Mesenchymal stem cell (in vitro differentiated cells and primary cell): ENCODE data around the gene MAPK4.

Experiments
- DNase-seq: peaks from one replicate; pipeline ENCODE4 v3.0.0-alpha.2; 2013
- H2AFZ ChIP-seq: one replicate; pipeline ENCODE4 v1.6.1; 2013; ENCODE audit warnings: low read depth, mild to moderate bottlenecking, control low read depth, inconsistent platforms, low read length, moderate library complexity
- H2AK5ac ChIP-seq: 2 replicates; pipeline ENCODE4 v1.6.1; 2013; ENCODE audit warnings: low read length, moderate library complexity, mild to moderate bottlenecking, inconsistent platforms; ENCODE audit not compliant: severe bottlenecking
- H2BK120ac ChIP-seq: one replicate; pipeline ENCODE4 v1.6.1; 2013; ENCODE audit warnings: low read depth, mild to moderate bottlenecking, inconsistent platforms, low read length, moderate library complexity
- H2BK12ac ChIP-seq, 2 experiments: one replicate each; pipeline ENCODE4 v1.6.1; 2013; ENCODE audit warnings: inconsistent platforms in 2 of 2, low read length in 2 of 2, mild to moderate bottlenecking in 2 of 2, moderate library complexity in 2 of 2, control low read depth in 1 of 2
- H2BK15ac ChIP-seq: one replicate; pipeline ENCODE4 v1.6.1; 2013; ENCODE audit warnings: mild to moderate bottlenecking, low read depth, inconsistent platforms; ENCODE audit not compliant: poor library complexity, severe bottlenecking
- H2BK5ac ChIP-seq: 2 replicates; pipeline ENCODE4 v1.6.1; 2013; ENCODE audit warnings: low read depth, mild to moderate bottlenecking, low read length, control low read depth, inconsistent platforms; ENCODE audit not compliant: poor library complexity, severe bottlenecking
- H3K14ac ChIP-seq, 2 experiments: one replicate each; pipeline ENCODE4 v1.6.1; 2013; ENCODE audit warnings: inconsistent platforms in 2 of 2, low read length in 2 of 2, control low read depth in 1 of 2, mild to moderate bottlenecking in 1 of 2, moderate library complexity in 1 of 2
- H3K18ac ChIP-seq, 2 experiments: one replicate each; pipeline ENCODE4 v1.6.1; 2013; ENCODE audit warnings: inconsistent platforms in 2 of 2, low read length in 2 of 2, control low read depth in 1 of 2, low read depth in 1 of 2, mild to moderate bottlenecking in 1 of 2
- H3K23ac ChIP-seq, 2 experiments: one replicate each; pipeline ENCODE4 v1.6.1; 2013; ENCODE audit warnings: inconsistent platforms in 2 of 2, low read length in 2 of 2, mild to moderate bottlenecking in 2 of 2, moderate library complexity in 2 of 2, control low read depth in 1 of 2
- H3K27ac ChIP-seq: 2 replicates; pipeline ENCODE4 v1.5.1; 2013; ENCODE audit warnings: mild to moderate bottlenecking, moderate library complexity, low read length, control low read depth, inconsistent platforms; ENCODE audit not compliant: poor library complexity, severe bottlenecking
- H3K27me3 ChIP-seq, 2 experiments: 2 replicates each; pipeline versions ENCODE4 v1.6.1 to v1.7.0; 2013; ENCODE audit warnings: low read length in 2 of 2, mild to moderate bottlenecking in 2 of 2, moderate library complexity in 2 of 2, control low read depth in 1 of 2, inconsistent platforms in 1 of 2; ENCODE audit not compliant: control insufficient read depth in 1 of 2, insufficient read depth in 1 of 2
- H3K36me3 ChIP-seq, 2 experiments: 2 replicates each; pipeline versions ENCODE4 v1.6.1 to v1.7.0; 2013; ENCODE audit warnings: low read length in 2 of 2, control low read depth in 1 of 2, inconsistent platforms in 1 of 2, low read depth in 1 of 2, mild to moderate bottlenecking in 1 of 2; ENCODE audit not compliant: insufficient read depth in 2 of 2, control insufficient read depth in 1 of 2
- H3K4ac ChIP-seq, 2 experiments: one replicate each; pipeline ENCODE4 v1.6.1; 2013; ENCODE audit warnings: inconsistent platforms in 2 of 2, low read length in 2 of 2, mild to moderate bottlenecking in 2 of 2, moderate library complexity in 2 of 2, control low read depth in 1 of 2, low read depth in 1 of 2
- H3K4me1 ChIP-seq: 2 replicates; pipeline ENCODE4 v1.6.1; 2013; ENCODE audit warnings: low read depth, low read length, control low read depth; ENCODE audit not compliant: control insufficient read depth, insufficient read depth
- H3K4me2 ChIP-seq: 2 replicates; pipeline ENCODE4 v1.6.1; 2013; ENCODE audit warnings: low read length, mild to moderate bottlenecking, inconsistent platforms; ENCODE audit not compliant: poor library complexity, severe bottlenecking
- H3K4me3 ChIP-seq, 2 experiments: 2 replicates each; pipeline versions ENCODE4 v1.5.1 to v1.7.0; 2013; ENCODE audit warnings: low read length in 2 of 2, mild to moderate bottlenecking in 2 of 2, control low read depth in 1 of 2, low read depth in 1 of 2; ENCODE audit not compliant: insufficient read depth in 1 of 2
- H3K79me1 ChIP-seq: replicated peaks from 2 replicates; pipeline ENCODE4 v1.6.1; 2013; ENCODE audit warnings: mild to moderate bottlenecking, control low read depth, low read length, inconsistent platforms; ENCODE audit not compliant: poor library complexity, severe bottlenecking
- H3K9ac ChIP-seq: 2 replicates; pipeline ENCODE4 v1.7.0; 2013; ENCODE audit warnings: mild to moderate bottlenecking, low read length, moderate library complexity
- H3K9me3 ChIP-seq: 2 replicates; pipeline ENCODE4 v1.7.0; 2013; ENCODE audit warnings: mild to moderate bottlenecking, low read length; ENCODE audit not compliant: control insufficient read depth
- H4K8ac ChIP-seq: one replicate; pipeline ENCODE4 v1.6.1; 2013; ENCODE audit warnings: inconsistent platforms, mild to moderate bottlenecking, low read length, moderate library complexity
- H4K91ac ChIP-seq: one replicate; pipeline ENCODE4 v1.6.1; 2013; ENCODE audit warnings: mild to moderate bottlenecking, low read length, inconsistent platforms
- WGBS: methylation state at CpG from one replicate; pipeline ENCODE4 v1.1.7; 2013; ENCODE audit warnings: mixed read lengths; 5-methylcytosine and 5-hydroxymethylcytosine counted together

The MAPK4 gene

GRCh38 chr18:50682852-50683251 is 123.0 kb downstream of the MAPK4 start:
- Histone ChIP-seq H3K9me3 (no peaks in the 10 kb centered on the region), H3K9ac (no peak overlapping the region), H4K91ac (no peak overlapping the region), H3K79me1 (no peaks in the 10 kb centered on the region), H2AFZ (no peak overlapping the region), H3K23ac (no peak overlapping the region), H3K4me3 (no peak overlapping the region), H2AK5ac (no peak overlapping the region), H3K4me1 (peaks cover 2% of the 10 kb centered on the region), H3K14ac (no peak overlapping the region), H3K4me2 (no peak overlapping the region), H2BK12ac (no peak overlapping the region), H2BK120ac (no peak overlapping the region), H2BK5ac (no peak overlapping the region), H3K36me3 (no peaks in the 10 kb centered on the region), H3K27ac (no peak overlapping the region), H3K4ac (no peak overlapping the region), H4K8ac (no peak overlapping the region), H3K27me3 (peaks cover 0 to 3% of the 10 kb centered on the region in 2 experiments), H2BK15ac (no peak overlapping the region), H3K18ac (no peak overlapping the region)
- no peak for DNase-seq
- 81% methylated on average over 1 of the region's 1 CpG for WGBS

DNA sequence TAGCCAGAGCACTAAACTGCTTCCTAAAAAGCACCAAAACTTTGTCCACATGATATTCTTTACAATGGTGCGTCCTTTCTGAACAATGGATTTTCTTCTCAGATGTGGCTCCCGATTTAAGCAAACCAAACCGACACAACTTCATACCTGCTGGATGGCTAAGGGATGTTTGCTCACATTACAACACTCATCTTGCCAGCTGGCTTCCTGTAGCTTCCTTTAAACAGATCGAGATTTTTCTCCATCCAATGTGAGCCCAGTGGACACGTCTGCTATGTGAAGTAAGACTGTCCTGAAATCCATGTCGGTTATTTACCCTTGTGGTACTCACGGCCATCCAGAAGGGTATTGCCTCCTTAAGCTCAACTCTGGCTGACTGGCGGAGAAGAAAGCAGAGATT is 126.5 kb downstream of the MAPK4 start:
- H4K91ac ChIP-seq, result no peak overlapping the region
- WGBS, result 81% methylated on average over 8 of the region's 8 CpGs
- no peak overlapping the region for H2AK5ac ChIP-seq
- H3K18ac ChIP-seq, result no peak overlapping the region
- no peak overlapping the region for H3K23ac ChIP-seq
- H3K27me3 ChIP-seq, result peaks cover 0 to 3% of the 10 kb centered on the region in 2 experiments
- no peak overlapping the region for H2BK120ac ChIP-seq
- H3K36me3 ChIP-seq, result no peaks in the 10 kb centered on the region
- H2BK12ac ChIP-seq, result no peak overlapping the region
- H3K9me3 ChIP-seq, result no peaks in the 10 kb centered on the region
- H3K9ac ChIP-seq, result no peak overlapping the region
- DNase-seq, result no peak
- H3K27ac ChIP-seq, result no peak overlapping the region
- no peak overlapping the region for H3K14ac ChIP-seq
- H3K4me3 ChIP-seq, result no peak overlapping the region
- H3K79me1 ChIP-seq, result no peaks in the 10 kb centered on the region
- no peak overlapping the region for H3K4ac ChIP-seq
- H2BK15ac ChIP-seq, result no peak overlapping the region
- no peak overlapping the region for H2AFZ ChIP-seq
- H3K4me2 ChIP-seq, result no peak overlapping the region
- H3K4me1 ChIP-seq, result peaks cover 2% of the 10 kb centered on the region
- H4K8ac ChIP-seq, result no peak overlapping the region
- no peak overlapping the region for H2BK5ac ChIP-seq

- Histone ChIP-seq H3K27me3 (peaks cover 0 to 3% of the 10 kb centered on the region in 2 experiments), H3K4me2 (no peak overlapping the region), H2BK120ac (no peak overlapping the region), H2AK5ac (no peak overlapping the region), H4K91ac (no peak overlapping the region), H2BK15ac (no peak overlapping the region), H3K4me1 (peaks cover 2% of the 10 kb centered on the region), H3K14ac (no peak overlapping the region), H3K4me3 (no peak overlapping the region), H3K36me3 (no peaks in the 10 kb centered on the region), H4K8ac (no peak overlapping the region), H3K23ac (no peak overlapping the region), H3K18ac (no peak overlapping the region), H3K4ac (no peak overlapping the region), H2BK5ac (no peak overlapping the region), H2BK12ac (no peak overlapping the region), H3K79me1 (no peaks in the 10 kb centered on the region), H2AFZ (no peak overlapping the region), H3K9me3 (no peaks in the 10 kb centered on the region), H3K9ac (no peak overlapping the region), H3K27ac (no peak overlapping the region)
- WGBS, result 75% methylated on average over 11 of the region's 11 CpGs
- no peak for DNase-seq
Observed at GRCh38 chr18:50687491-50687890, 127.6 kb downstream of the MAPK4 start.

DNA sequence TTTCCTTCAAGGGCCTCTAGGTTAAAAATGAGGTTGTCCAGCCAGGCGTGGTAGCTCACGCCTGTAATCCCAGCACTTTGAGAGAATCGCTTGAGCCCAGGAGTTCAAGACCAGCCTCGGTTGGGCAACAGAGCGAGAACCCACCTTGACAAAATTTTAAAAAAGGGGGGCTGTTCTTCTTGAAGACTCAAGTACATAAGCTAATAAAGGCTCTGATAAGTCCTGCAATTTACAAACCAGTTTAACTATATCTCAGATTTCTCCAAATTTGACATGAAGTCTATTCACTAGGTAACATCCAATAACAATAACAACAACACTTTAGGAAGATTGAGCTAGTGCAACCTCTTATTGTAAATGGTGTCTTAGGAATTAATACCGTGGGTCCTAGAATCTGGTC is 129.7 kb downstream of the MAPK4 start:
- H3K9me3 ChIP-seq, result no peaks in the 10 kb centered on the region
- H3K4me3 ChIP-seq, result no peak overlapping the region
- no peak overlapping the region for H2BK120ac ChIP-seq
- no peaks in the 10 kb centered on the region for H3K36me3 ChIP-seq
- H3K9ac ChIP-seq, result no peak overlapping the region
- no peak overlapping the region for H2AK5ac ChIP-seq
- no peak overlapping the region for H3K27ac ChIP-seq
- H3K79me1 ChIP-seq, result no peaks in the 10 kb centered on the region
- WGBS, result 96% methylated on average over 4 of the region's 6 CpGs
- peaks cover 0 to 3% of the 10 kb centered on the region in 2 experiments for H3K27me3 ChIP-seq
- no peak overlapping the region for H3K4me2 ChIP-seq
- H3K18ac ChIP-seq, result no peak overlapping the region
- no peak overlapping the region for H3K4ac ChIP-seq
- H2BK12ac ChIP-seq, result no peak overlapping the region
- H4K8ac ChIP-seq, result no peak overlapping the region
- H3K23ac ChIP-seq, result no peak overlapping the region
- no peak overlapping the region for H2AFZ ChIP-seq
- no peak for DNase-seq
- H2BK15ac ChIP-seq, result no peak overlapping the region
- no peak overlapping the region for H3K14ac ChIP-seq
- no peak overlapping the region for H4K91ac ChIP-seq
- H2BK5ac ChIP-seq, result no peak overlapping the region
- H3K4me1 ChIP-seq, result peaks cover 2% of the 10 kb centered on the region
